ENCODE measurements around the gene METTL1. TPM values are rescaled to one million over a fixed set of nuclear protein-coding genes. Genes with fewer than 3 reads are reported as not detected.

The METTL1 gene
- total and polyA plus RNA-seq, 4 donors = 2.8 to 11.2 (median 7.1) TPM

GRCh38 chr12:57775563-57776246, 3.8 kb upstream of the METTL1 start:
- no peaks in the 10 kb centered on the region for H3K27me3 ChIP-seq (ENCODE audit: control insufficient read depth in 4 of 4, insufficient read depth in 4 of 4, low read length in 3 of 4)
- no peak for TF ChIP-seq RXRA (IDR thresholded peaks at IDR 0.05)
- TF ChIP-seq TAF1 (conservative IDR thresholded peaks at IDR 0.05) = no peak
- no peak for TF ChIP-seq SP1 (IDR thresholded peaks at IDR 0.05)
- TF ChIP-seq ATF3 (IDR thresholded peaks at IDR 0.05) = no peak
- TF ChIP-seq FOXA2 (IDR thresholded peaks at IDR 0.05) = no peak
- no peak for TF ChIP-seq ZBTB33 (IDR thresholded peaks at IDR 0.05)
- TF ChIP-seq JUND (IDR thresholded peaks at IDR 0.05) = no peak
- TF ChIP-seq HNF4A (conservative IDR thresholded peaks at IDR 0.05) = no peak
- no peak for TF ChIP-seq CTCF (IDR thresholded peaks at IDR 0.05; ENCODE audit: low read depth, low read length, missing input control)
- no peak for TF ChIP-seq EGR1 (IDR thresholded peaks at IDR 0.05; ENCODE audit: low read depth in 2 of 2)
- no peak for TF ChIP-seq FOXA1 (IDR thresholded peaks at IDR 0.05)
- no peak for TF ChIP-seq GABPA (IDR thresholded peaks at IDR 0.05 in 1 of 2, conservative IDR thresholded peaks at IDR 0.05 in 1 of 2)
- TF ChIP-seq NR2F2 (IDR thresholded peaks at IDR 0.05) = no peak
- no peak for TF ChIP-seq RAD21 (IDR thresholded peaks at IDR 0.05)
- TF ChIP-seq YY1 (IDR thresholded peaks at IDR 0.05) = no peak
- TF ChIP-seq HNF4G (IDR thresholded peaks at IDR 0.05) = no peak
- TF ChIP-seq REST (IDR thresholded peaks at IDR 0.05) = no peak
- TF ChIP-seq MAX (IDR thresholded peaks at IDR 0.05) = no peak
- DNase-seq (ENCODE audit: low spot score) = no peak
- WGBS = 87% methylated on average over 4 of the region's 4 CpGs
- no peaks in the 10 kb centered on the region for H3K9me3 ChIP-seq (ENCODE audit: control insufficient read depth in 4 of 4, low read length in 3 of 4)
- no peak overlapping the region for H3K27ac ChIP-seq (ENCODE audit: low read depth in 1 of 2, low read length in 2 of 2)
- peaks cover 5 to 13% (median 10%) of the 10 kb centered on the region in 4 donors for H3K4me1 ChIP-seq (ENCODE audit: control insufficient read depth in 4 of 4, insufficient read depth in 4 of 4, low read length in 3 of 4)
- no peak overlapping the region for H3K4me3 ChIP-seq (ENCODE audit: low read depth in 1 of 3, low read length in 3 of 3)
- peaks cover 0 to 3% (median 2%) of the 10 kb centered on the region in 4 donors for H3K36me3 ChIP-seq (ENCODE audit: control insufficient read depth in 4 of 4, insufficient read depth in 3 of 4, low read depth in 1 of 4, low read length in 3 of 4)
- no peak overlapping the region for H3K9ac ChIP-seq (ENCODE audit: low read depth in 1 of 2, low read length in 2 of 2)
